ENCODE measurements around the gene PCDHGA2.
A peak's percentile ranks its signal among the peaks of the same experiment; 100 is the strongest.

PCDHGA2 gene

GRCh38 chr5:141319699-141320098 is 18.9 kb upstream of the PCDHGA2 start:
- H3K4me3 ChIP-seq (replicated peaks; ENCODE audit: low read depth, low read length), result peak overlapping the region; percentile 94

GRCh38 chr5:141320225-141321169 is 18.1 kb upstream of the PCDHGA2 start, which contains the start of gene TAF7:
TSS of gene TAF7 (minus strand) at chr5:141320784. CDS start at chr5:141320044, 740 bp downstream.
- H3K4me3 ChIP-seq (replicated peaks; ENCODE audit: low read depth, low read length), result peak within 1 kb of the TSS; percentile 94
- TF ChIP-seq CTCF (IDR thresholded peaks at IDR 0.05; ENCODE audit: low read length, missing control alignments), result peak; percentile 92
- DNase-seq (ENCODE audit: low read depth), result peak; percentile 97

More at GRCh38 chr5:141319699-141320098, 18.9 kb upstream of the PCDHGA2 start:
- no peak for DNase-seq (ENCODE audit: low read depth)
- TF ChIP-seq CTCF (IDR thresholded peaks at IDR 0.05; ENCODE audit: low read length, missing control alignments), result no peak

GRCh38 chr5:141322261-141322660 is 16.3 kb upstream of the PCDHGA2 start:
- DNase-seq (ENCODE audit: low read depth), result no peak
- H3K4me3 ChIP-seq (replicated peaks; ENCODE audit: low read depth, low read length), result no peak overlapping the region
- no peak for TF ChIP-seq CTCF (IDR thresholded peaks at IDR 0.05; ENCODE audit: low read length, missing control alignments)

- peak overlapping the region; percentile 52 for H3K4me3 ChIP-seq (replicated peaks; ENCODE audit: low read depth, low read length)
- TF ChIP-seq CTCF (IDR thresholded peaks at IDR 0.05; ENCODE audit: low read length, missing control alignments), result peak; percentile 82
- DNase-seq (ENCODE audit: low read depth), result peak; percentile 83
These were observed 12.3 kb upstream of the PCDHGA2 start for GRCh38 chr5:141326088-141326854.

GRCh38 chr5:141328231-141328630 is 10.3 kb upstream of the PCDHGA2 start:
- H3K4me3 ChIP-seq (replicated peaks; ENCODE audit: low read depth, low read length), result no peak overlapping the region

More at GRCh38 chr5:141328231-141328630, 10.3 kb upstream of the PCDHGA2 start:
- no peak for TF ChIP-seq CTCF (IDR thresholded peaks at IDR 0.05; ENCODE audit: low read length, missing control alignments)
- DNase-seq (ENCODE audit: low read depth), result no peak
